CD14-positive monocyte (primary cell): ENCODE data around the gene PCDHA6. TPM values are rescaled to one million over a fixed set of nuclear protein-coding genes. Genes with fewer than 3 reads are reported as not detected.
"Not testable (repeated sequence)": the region's sequence is repeated elsewhere in the genome, so short reads cannot be mapped to it uniquely, and the experiment has no call there.

Experiments
- DNase-seq, 3 donors: peaks; one replicate each; pipeline ENCODE4 v3.0.0-alpha.2; 2011 to 2022
- H2AFZ ChIP-seq: 2 replicates; pipeline ENCODE4 v1.6.0; 2012; ENCODE audit warnings: mild to moderate bottlenecking, low read depth, low read length, inconsistent platforms; ENCODE audit not compliant: insufficient read depth, poor library complexity, severe bottlenecking
- H3K27ac ChIP-seq, 2 donors: 1 replicate in 1 of 2; 2 replicates in 1 of 2; pipeline ENCODE4 v1.5.1; 2012 to 2013; ENCODE audit warnings: low read length in 2 of 2, control low read depth in 1 of 2, inconsistent platforms in 1 of 2, low read depth in 1 of 2, mild to moderate bottlenecking in 1 of 2
- H3K27me3 ChIP-seq, 2 donors: one replicate each; pipeline versions ENCODE4 v1.6.0 to v1.6.1; 2011 to 2013; ENCODE audit warnings: low read length in 2 of 2; ENCODE audit not compliant: control insufficient read depth in 2 of 2, insufficient read depth in 2 of 2
- H3K36me3 ChIP-seq, 2 donors: replicated peaks in 1 of 2; 1 replicate in 1 of 2; 2 replicates in 1 of 2; pipeline versions ENCODE4 v1.5.1 to v1.6.1; 2012 to 2013; ENCODE audit warnings: low read length in 2 of 2, control low read depth in 1 of 2, inconsistent platforms in 1 of 2, mild to moderate bottlenecking in 1 of 2; ENCODE audit not compliant: insufficient read depth in 2 of 2, control insufficient read depth in 1 of 2
- H3K4me1 ChIP-seq, 2 donors: 1 replicate in 1 of 2; 2 replicates in 1 of 2; pipeline versions ENCODE4 v1.5.1 to v1.6.1; 2012 to 2013; ENCODE audit warnings: low read length in 2 of 2, control low read depth in 1 of 2, inconsistent platforms in 1 of 2, mild to moderate bottlenecking in 1 of 2, moderate library complexity in 1 of 2; ENCODE audit not compliant: insufficient read depth in 2 of 2, control insufficient read depth in 1 of 2
- H3K4me2 ChIP-seq: replicated peaks from 2 replicates; pipeline ENCODE3; 2012; ENCODE audit warnings: low read length, moderate library complexity, mild to moderate bottlenecking; ENCODE audit not compliant: poor library complexity, severe bottlenecking; ENCODE audit errors: extremely low read depth
- H3K4me3 ChIP-seq, 3 experiments: fragments of 200-600 bp in 1 of 3; sonication (generic) in 1 of 3; replicated peaks in 1 of 3; 1 replicate in 2 of 3; 2 replicates in 1 of 3; pipeline ENCODE4 v1.5.1; 2011 to 2013; ENCODE audit warnings: low read length in 3 of 3, mild to moderate bottlenecking in 3 of 3, control low read depth in 2 of 3, low read depth in 2 of 3, inconsistent platforms in 1 of 3, moderate library complexity in 1 of 3
- H3K79me2 ChIP-seq: 2 replicates; pipeline ENCODE4 v1.6.0; 2012; ENCODE audit warnings: mild to moderate bottlenecking, control low read depth, inconsistent platforms, low read length, moderate library complexity; ENCODE audit not compliant: insufficient read depth
- H3K9ac ChIP-seq: 2 replicates; pipeline ENCODE4 v1.6.0; 2017; ENCODE audit warnings: low read length, mild to moderate bottlenecking; ENCODE audit not compliant: insufficient read depth, poor library complexity, severe bottlenecking
- H3K9me3 ChIP-seq, 2 donors: replicated peaks in 1 of 2; 1 replicate in 1 of 2; 2 replicates in 1 of 2; pipeline versions ENCODE4 v1.5.1 to v1.6.1; 2012 to 2013; ENCODE audit warnings: low read length in 2 of 2, control low read depth in 1 of 2; ENCODE audit not compliant: control insufficient read depth in 1 of 2, insufficient read depth in 1 of 2
- H4K20me1 ChIP-seq: 2 replicates; pipeline ENCODE4 v1.6.0; 2012; ENCODE audit warnings: mild to moderate bottlenecking, low read length, control low read depth, moderate library complexity; ENCODE audit not compliant: insufficient read depth
- H3K27ac Mint-ChIP-seq, 7 donors: one replicate each; pipeline ENCODE4 v1.8.0; 2020; ENCODE audit warnings: mild to moderate bottlenecking in 7 of 7, mixed read lengths in 7 of 7, moderate library complexity in 6 of 7, inconsistent platforms in 2 of 7
- H3K27me3 Mint-ChIP-seq, 3 donors: one replicate each; pipeline ENCODE4 v1.8.0; 2021 to 2022; ENCODE audit warnings: low read depth in 3 of 3, mild to moderate bottlenecking in 3 of 3, mixed read lengths in 3 of 3, moderate library complexity in 3 of 3, inconsistent platforms in 1 of 3
- H3K36me3 Mint-ChIP-seq, 2 donors: one replicate each; pipeline ENCODE4 v1.8.0; 2020; ENCODE audit warnings: mixed read lengths in 2 of 2, inconsistent platforms in 1 of 2, mild to moderate bottlenecking in 1 of 2
- H3K4me1 Mint-ChIP-seq: one replicate; pipeline ENCODE4 v1.8.0; 2020; ENCODE audit warnings: mild to moderate bottlenecking, mixed read lengths
- H3K4me3 Mint-ChIP-seq, 2 donors: one replicate each; pipeline ENCODE4 v1.8.0; 2020; ENCODE audit warnings: mild to moderate bottlenecking in 2 of 2, mixed read lengths in 2 of 2, moderate library complexity in 1 of 2
- H3K9me3 Mint-ChIP-seq, 7 donors: one replicate each; pipeline ENCODE4 v1.8.0; 2020 to 2022; ENCODE audit warnings: mixed read lengths in 7 of 7, mild to moderate bottlenecking in 6 of 7, moderate library complexity in 6 of 7, inconsistent platforms in 2 of 7
- WGBS: methylation state at CpG from one replicate; pipeline ENCODE4 v1.1.5; 2013; ENCODE audit warnings: missing lambda C conversion rate; ENCODE audit not compliant: insufficient coverage; 5-methylcytosine and 5-hydroxymethylcytosine counted together
- intact Hi-C, 2 donors: fragments of 100-400 bp; cut with micrococcal nuclease; formaldehyde crosslinking; loops; one replicate each; pipeline versions ENCODE4 v1.15.0 to v1.15.1; 2023
- polyA plus RNA-seq, 3 donors: library from polyadenylated mRNA; depleted of rRNA in 1 of 3; unstranded in 2 of 3; stranded (reverse) in 1 of 3; fragments of 300-500 nt in 2 of 3; fragments of >200 nt in 1 of 3; fragmentation: Illumina TruSeq in 2 of 3; gene quantifications; 1 replicate in 2 of 3; 2 replicates in 1 of 3; pipeline ENCODE4 v1.2.3, GENCODE V29; 2012 to 2021
- TF ChIP-seq, protein P1 (sequence below): fragments of 200-600 bp; IDR thresholded peaks from one replicate; pipeline ENCODE4 v1.8.0; 2022; ENCODE audit warnings: antibody characterized with exemption, mild to moderate bottlenecking

The PCDHA6 gene
- polyA plus RNA-seq, 3 donors: not detected

DNA sequence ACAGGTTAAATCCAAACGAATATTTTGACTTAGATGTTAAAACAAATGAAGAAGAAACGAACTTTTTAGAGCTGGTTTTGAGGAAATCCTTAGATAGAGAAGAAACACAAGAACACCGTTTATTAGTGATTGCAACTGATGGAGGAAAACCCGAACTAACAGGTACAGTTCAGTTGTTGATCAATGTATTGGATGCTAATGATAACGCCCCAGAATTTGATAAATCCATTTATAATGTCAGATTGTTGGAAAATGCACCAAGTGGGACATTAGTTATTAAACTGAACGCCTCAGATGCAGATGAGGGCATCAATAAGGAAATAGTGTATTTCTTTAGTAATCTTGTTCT is 5.5 kb upstream of the PCDHA6 start:
- no peak overlapping the region for H3K27ac Mint-ChIP-seq
- H3K27me3 ChIP-seq: peaks cover 0 to 6% of the 10 kb centered on the region in 2 donors
- H3K36me3 Mint-ChIP-seq: peaks cover 0 to 4% of the 10 kb centered on the region in 2 donors
- DNase-seq: no peak
- H3K4me3 ChIP-seq: no peak overlapping the region
- no peaks in the 10 kb centered on the region for H3K36me3 ChIP-seq
- 23% methylated on average over 2 of the region's 6 CpGs for WGBS
- H3K4me1 Mint-ChIP-seq: no peaks in the 10 kb centered on the region
- intact Hi-C loops: loop anchor here in 1 of 2 donors (10.0 kb wide), 1 partner anchor 53 kb away; the partner anchor contains the start of gene PCDHA12
- no peaks in the 10 kb centered on the region for H3K4me1 ChIP-seq
- H3K79me2 ChIP-seq: no peaks in the 10 kb centered on the region
- no peak overlapping the region for H3K4me3 Mint-ChIP-seq
- H4K20me1 ChIP-seq: no peaks in the 10 kb centered on the region
- H3K27me3 Mint-ChIP-seq: peaks cover 9 to 15% (median 11%) of the 10 kb centered on the region in 3 donors
- TF ChIP-seq, protein P1, sequence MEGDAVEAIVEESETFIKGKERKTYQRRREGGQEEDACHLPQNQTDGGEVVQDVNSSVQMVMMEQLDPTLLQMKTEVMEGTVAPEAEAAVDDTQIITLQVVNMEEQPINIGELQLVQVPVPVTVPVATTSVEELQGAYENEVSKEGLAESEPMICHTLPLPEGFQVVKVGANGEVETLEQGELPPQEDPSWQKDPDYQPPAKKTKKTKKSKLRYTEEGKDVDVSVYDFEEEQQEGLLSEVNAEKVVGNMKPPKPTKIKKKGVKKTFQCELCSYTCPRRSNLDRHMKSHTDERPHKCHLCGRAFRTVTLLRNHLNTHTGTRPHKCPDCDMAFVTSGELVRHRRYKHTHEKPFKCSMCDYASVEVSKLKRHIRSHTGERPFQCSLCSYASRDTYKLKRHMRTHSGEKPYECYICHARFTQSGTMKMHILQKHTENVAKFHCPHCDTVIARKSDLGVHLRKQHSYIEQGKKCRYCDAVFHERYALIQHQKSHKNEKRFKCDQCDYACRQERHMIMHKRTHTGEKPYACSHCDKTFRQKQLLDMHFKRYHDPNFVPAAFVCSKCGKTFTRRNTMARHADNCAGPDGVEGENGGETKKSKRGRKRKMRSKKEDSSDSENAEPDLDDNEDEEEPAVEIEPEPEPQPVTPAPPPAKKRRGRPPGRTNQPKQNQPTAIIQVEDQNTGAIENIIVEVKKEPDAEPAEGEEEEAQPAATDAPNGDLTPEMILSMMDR: no peak
- H3K9me3 ChIP-seq: peaks cover 31 to 38% of the 10 kb centered on the region in 2 donors
- no peak overlapping the region for H3K27ac ChIP-seq
- no peak overlapping the region for H3K4me2 ChIP-seq
- H3K9me3 Mint-ChIP-seq: peaks cover 22 to 41% (median 36%) of the 10 kb centered on the region in 7 donors
- H2AFZ ChIP-seq: no peak overlapping the region
- H3K9ac ChIP-seq: no peak overlapping the region

DNA sequence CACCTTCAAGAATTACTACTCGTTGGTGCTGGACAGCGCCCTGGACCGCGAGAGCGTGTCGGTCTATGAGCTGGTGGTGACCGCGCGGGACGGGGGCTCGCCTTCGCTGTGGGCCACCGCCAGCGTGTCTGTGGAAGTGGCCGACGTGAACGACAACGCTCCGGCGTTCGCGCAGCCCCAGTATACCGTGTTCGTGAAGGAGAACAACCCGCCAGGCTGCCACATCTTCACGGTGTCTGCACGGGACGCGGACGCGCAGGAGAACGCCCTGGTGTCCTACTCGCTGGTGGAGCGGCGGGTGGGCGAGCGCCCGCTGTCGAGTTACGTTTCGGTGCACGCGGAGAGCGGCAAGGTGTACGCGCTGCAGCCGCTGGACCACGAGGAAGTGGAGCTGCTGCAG is 4.8 kb upstream of the PCDHA6 start:
- DNase-seq, H3K4me1 ChIP-seq, H3K4me2 ChIP-seq, H3K27ac Mint-ChIP-seq, H2AFZ ChIP-seq, H3K4me1 Mint-ChIP-seq, H3K36me3 Mint-ChIP-seq, H3K4me3 Mint-ChIP-seq, H3K79me2 ChIP-seq, H3K36me3 ChIP-seq, H3K9ac ChIP-seq, H3K4me3 ChIP-seq, H3K27ac ChIP-seq, H4K20me1 ChIP-seq: not testable (repeated sequence)
- intact Hi-C loops: loop anchor here in 1 of 2 donors (10.0 kb wide), 1 partner anchor 52 kb away; the partner anchor contains the start of gene PCDHA12
- H3K27me3 Mint-ChIP-seq: peaks cover 11 to 21% (median 15%) of the 10 kb centered on the region in 3 donors
- peaks cover 33 to 45% of the 10 kb centered on the region in 2 donors for H3K9me3 ChIP-seq
- peaks cover 25 to 47% (median 41%) of the 10 kb centered on the region in 7 donors for H3K9me3 Mint-ChIP-seq
- peaks cover 0 to 13% of the 10 kb centered on the region in 2 donors for H3K27me3 ChIP-seq
- WGBS: 55% methylated on average over 48 of the region's 48 CpGs
